BLaER1 treated with 17β-estradiol and CSF1 and Interleukin-3, amounts not matched to agents 10 nM and 100 nM (cell line): ENCODE results near the gene BCAP29.

Source experiments
- H3K27ac ChIP-seq, 11 experiments: shearing (Covaris generic); formaldehyde crosslinking; 2 replicates each; pipeline ENCODE4 v1.8.1; 2022
- H3K27me3 ChIP-seq, 11 experiments: shearing (Covaris generic); formaldehyde crosslinking; 2 replicates each; pipeline ENCODE4 v1.8.1; 2022
- H3K36me3 ChIP-seq, 11 experiments: shearing (Covaris generic); formaldehyde crosslinking; 2 replicates each; pipeline ENCODE4 v1.8.1; 2022
- H3K4me1 ChIP-seq, 10 experiments: shearing (Covaris generic); formaldehyde crosslinking; 2 replicates each; pipeline ENCODE4 v1.8.1; 2022
- H3K4me2 ChIP-seq, 11 experiments: shearing (Covaris generic); formaldehyde crosslinking; 2 replicates each; pipeline ENCODE4 v1.8.1; 2022
- H3K4me3 ChIP-seq, 10 experiments: shearing (Covaris generic); formaldehyde crosslinking; 2 replicates each; pipeline ENCODE4 v1.8.1; 2022
- H3K9ac ChIP-seq, 11 experiments: shearing (Covaris generic); formaldehyde crosslinking; 2 replicates each; pipeline ENCODE4 v1.8.1; 2022
- H3K9me3 ChIP-seq, 11 experiments: shearing (Covaris generic); formaldehyde crosslinking; replicated peaks in 1 of 11; 2 replicates each; pipeline ENCODE4 v1.8.1; 2022
- H4K20me1 ChIP-seq, 11 experiments: shearing (Covaris generic); formaldehyde crosslinking; 2 replicates each; pipeline ENCODE4 v1.8.1; 2022
- Cebpa-rat ChIP-seq, 11 experiments: shearing (Covaris generic); IDR thresholded peaks; 2 replicates each; pipeline ENCODE4 v1.8.1; 2022

Gene BCAP29

DNA sequence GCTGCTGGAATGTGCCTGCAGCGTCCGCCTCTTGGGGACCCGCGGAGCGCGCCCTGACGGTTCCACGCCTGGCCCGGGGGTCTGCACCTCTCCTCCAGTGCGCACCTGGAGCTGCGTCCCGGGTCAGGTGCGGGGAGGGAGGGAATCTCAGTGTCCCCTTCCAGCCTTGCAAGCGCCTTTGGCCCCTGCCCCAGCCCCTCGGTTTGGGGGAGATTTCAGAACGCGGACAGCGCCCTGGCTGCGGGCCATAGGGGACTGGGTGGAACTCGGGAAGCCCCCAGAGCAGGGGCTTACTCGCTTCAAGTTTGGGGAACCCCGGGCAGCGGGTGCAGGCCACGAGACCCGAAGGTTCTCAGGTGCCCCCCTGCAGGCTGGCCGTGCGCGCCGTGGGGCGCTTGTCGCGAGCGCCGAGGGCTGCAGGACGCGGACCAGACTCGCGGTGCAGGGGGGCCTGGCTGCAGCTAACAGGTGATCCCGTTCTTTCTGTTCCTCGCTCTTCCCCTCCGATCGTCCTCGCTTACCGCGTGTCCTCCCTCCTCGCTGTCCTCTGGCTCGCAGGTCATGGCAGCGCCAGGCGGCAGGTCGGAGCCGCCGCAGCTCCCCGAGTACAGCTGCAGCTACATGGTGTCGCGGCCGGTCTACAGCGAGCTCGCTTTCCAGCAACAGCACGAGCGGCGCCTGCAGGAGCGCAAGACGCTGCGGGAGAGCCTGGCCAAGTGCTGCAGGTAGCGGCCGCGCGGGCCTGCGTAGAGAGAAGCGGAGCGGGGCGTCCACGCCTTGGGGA lies 81.2 kb downstream of the BCAP29 start:
- H3K4me3 ChIP-seq: no peak overlapping the region
- H3K27ac ChIP-seq: no peak overlapping the region
- no peak overlapping the region for H3K9ac ChIP-seq
- H4K20me1 ChIP-seq: no peaks in the 10 kb centered on the region
- H3K36me3 ChIP-seq: peaks cover 0 to 4% (median 0%) of the 10 kb centered on the region in 11 experiments; a peak in 1 of 22 replicates
- peaks cover 18 to 21% (median 20%) of the 10 kb centered on the region in 11 experiments for H3K9me3 ChIP-seq
- no peak for TF ChIP-seq Cebpa-rat (IDR thresholded peaks at IDR 0.05)
- H3K4me1 ChIP-seq: peaks cover 0 to 6% (median 0%) of the 10 kb centered on the region in 10 experiments; a peak in 3 of 20 replicates
- no peaks in the 10 kb centered on the region for H3K27me3 ChIP-seq
- H3K4me2 ChIP-seq: no peak overlapping the region

DNA sequence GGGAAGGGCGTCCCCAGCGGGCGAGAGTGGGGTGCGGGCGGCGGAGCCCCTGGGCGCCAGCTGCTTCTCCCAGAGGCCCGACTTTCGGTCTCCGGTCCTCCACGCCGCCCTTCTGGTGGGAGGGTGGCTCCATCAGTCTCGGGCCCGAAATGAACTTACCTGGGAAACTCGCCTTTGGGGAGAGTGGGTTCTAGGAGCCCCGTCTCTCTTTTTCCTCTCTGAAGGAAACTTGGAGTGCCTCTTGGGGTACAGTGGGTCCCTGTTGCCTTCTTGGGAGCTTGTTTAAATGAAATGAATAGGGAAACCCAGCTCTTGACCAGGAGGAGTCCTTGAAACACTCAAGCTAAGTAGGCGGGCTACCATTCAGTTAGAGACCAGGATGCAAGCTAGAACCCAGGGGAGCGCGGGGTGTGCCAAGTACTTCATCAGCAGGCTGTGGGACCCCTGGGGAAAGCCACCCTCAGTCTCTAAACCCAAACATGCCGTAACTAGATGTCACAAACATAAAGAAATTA lies 81.9 kb downstream of the BCAP29 start:
- Histone ChIP-seq H4K20me1 (no peaks in the 10 kb centered on the region), H3K4me3 (no peak overlapping the region), H3K4me2 (no peak overlapping the region), H3K36me3 (peaks cover 0 to 4% (median 0%) of the 10 kb centered on the region in 11 experiments; a peak in 1 of 22 replicates), H3K9ac (no peak overlapping the region), H3K4me1 (peaks cover 0 to 6% (median 0%) of the 10 kb centered on the region in 10 experiments; a peak in 3 of 20 replicates), H3K9me3 (peaks cover 18 to 21% (median 20%) of the 10 kb centered on the region in 11 experiments), H3K27me3 (no peaks in the 10 kb centered on the region), H3K27ac (no peak overlapping the region)
- TF ChIP-seq Cebpa-rat (IDR thresholded peaks at IDR 0.05): no peak

DNA sequence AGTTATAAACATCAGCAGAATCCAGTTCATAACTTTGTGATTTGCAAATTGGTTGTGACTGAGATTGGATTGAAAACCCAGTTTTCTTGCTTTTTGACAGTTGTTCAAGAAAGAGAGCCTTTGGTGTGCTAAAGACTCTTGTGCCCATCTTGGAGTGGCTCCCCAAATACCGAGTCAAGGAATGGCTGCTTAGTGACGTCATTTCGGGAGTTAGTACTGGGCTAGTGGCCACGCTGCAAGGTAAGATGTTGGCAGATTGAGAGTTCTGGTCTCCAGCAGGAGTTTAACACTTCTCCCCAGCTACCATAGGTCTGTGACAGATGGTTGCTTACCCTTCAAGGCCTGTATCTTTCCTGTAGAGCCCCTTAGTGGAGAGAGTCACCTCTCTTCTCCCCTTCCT lies 83.2 kb downstream of the BCAP29 start:
- Histone ChIP-seq H3K4me3 (no peak overlapping the region), H3K27ac (no peak overlapping the region), H4K20me1 (no peaks in the 10 kb centered on the region), H3K27me3 (no peaks in the 10 kb centered on the region), H3K4me1 (peaks cover 0 to 6% (median 0%) of the 10 kb centered on the region in 10 experiments; a peak in 3 of 20 replicates), H3K9me3 (peaks cover 18 to 21% (median 20%) of the 10 kb centered on the region in 11 experiments), H3K9ac (no peak overlapping the region), H3K4me2 (no peak overlapping the region), H3K36me3 (peaks cover 0 to 4% (median 0%) of the 10 kb centered on the region in 11 experiments; a peak in 1 of 22 replicates)
- no peak for TF ChIP-seq Cebpa-rat (IDR thresholded peaks at IDR 0.05)

DNA sequence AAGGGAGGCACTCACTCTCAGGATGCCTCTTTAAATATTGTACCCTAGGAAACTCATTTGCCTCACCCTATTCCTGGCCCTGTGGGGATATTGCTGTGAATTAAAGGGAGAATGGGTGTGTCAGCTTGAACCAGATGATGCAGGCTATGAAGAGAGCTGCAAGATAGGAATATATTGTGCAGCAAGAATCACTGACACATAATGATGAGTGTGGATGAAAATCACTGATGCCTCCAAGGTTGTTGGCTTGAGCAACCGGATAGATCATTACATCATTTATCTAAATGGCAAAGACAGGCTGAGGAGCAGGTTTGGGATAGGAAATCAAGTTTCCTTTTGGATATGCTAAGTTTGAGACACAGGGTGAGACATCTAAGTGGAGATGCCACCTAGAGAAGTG lies 86.7 kb downstream of the BCAP29 start:
- Histone ChIP-seq H3K27me3 (no peaks in the 10 kb centered on the region), H3K27ac (no peak overlapping the region), H3K4me1 (peaks cover 0 to 13% (median 0%) of the 10 kb centered on the region in 10 experiments; a peak in 3 of 20 replicates), H3K4me3 (no peak overlapping the region), H3K9ac (no peak overlapping the region), H4K20me1 (no peaks in the 10 kb centered on the region), H3K36me3 (no peaks in the 10 kb centered on the region), H3K9me3 (peaks cover 3 to 6% (median 4%) of the 10 kb centered on the region in 11 experiments), H3K4me2 (no peak overlapping the region)
- no peak for TF ChIP-seq Cebpa-rat (IDR thresholded peaks at IDR 0.05)

DNA sequence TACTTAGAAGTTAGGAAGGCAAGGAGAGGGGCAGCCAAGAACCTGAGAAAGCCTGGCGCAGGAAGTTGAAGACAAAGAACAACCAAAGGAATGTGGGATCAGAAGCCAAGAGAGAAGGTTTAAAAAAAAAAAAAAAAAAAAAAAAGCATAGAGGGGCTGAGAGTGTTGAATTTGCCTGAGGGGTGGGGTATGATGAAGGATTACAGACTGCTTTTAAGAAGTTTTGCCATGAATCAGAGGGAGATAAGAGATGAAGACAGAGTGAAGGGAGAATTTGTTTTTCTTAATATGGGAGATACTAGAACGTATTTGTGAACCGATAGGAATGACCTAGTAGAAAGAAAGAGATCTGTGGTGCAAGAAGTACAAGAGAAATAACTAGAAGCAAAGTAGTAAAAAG lies 87.3 kb downstream of the BCAP29 start:
- Histone ChIP-seq H3K36me3 (no peaks in the 10 kb centered on the region), H3K4me2 (no peak overlapping the region), H3K9ac (no peak overlapping the region), H3K4me1 (peaks cover 0 to 13% (median 0%) of the 10 kb centered on the region in 10 experiments; a peak in 3 of 20 replicates), H4K20me1 (no peaks in the 10 kb centered on the region), H3K9me3 (peaks cover 0 to under 1% (median 0%) of the 10 kb centered on the region in 11 experiments; a peak in 1 of 22 replicates), H3K27me3 (no peaks in the 10 kb centered on the region), H3K4me3 (no peak overlapping the region), H3K27ac (no peak overlapping the region)
- TF ChIP-seq Cebpa-rat (IDR thresholded peaks at IDR 0.05): no peak

DNA sequence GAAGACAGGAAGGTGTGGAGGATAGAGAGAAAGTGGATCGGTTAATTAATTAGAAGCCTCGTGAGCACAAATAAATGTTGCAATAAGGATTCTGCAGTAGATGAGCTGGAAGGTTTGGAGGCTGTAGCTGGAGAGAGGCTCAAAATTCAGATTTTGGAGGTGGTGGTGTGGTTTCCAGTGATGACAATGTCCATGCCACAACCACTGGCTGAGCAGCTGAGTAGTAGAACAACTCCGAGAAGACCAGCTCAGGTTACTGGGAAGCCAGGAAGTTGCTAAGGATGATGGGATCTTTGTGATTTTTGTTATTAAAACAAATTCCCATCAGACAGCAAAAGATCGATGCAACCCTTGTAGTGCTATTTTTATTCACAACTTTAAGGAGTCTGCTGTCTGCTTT lies 88.2 kb downstream of the BCAP29 start:
- no peaks in the 10 kb centered on the region for H3K9me3 ChIP-seq
- no peak overlapping the region for H3K4me3 ChIP-seq
- peaks cover 0 to 13% (median 0%) of the 10 kb centered on the region in 10 experiments; a peak in 3 of 20 replicates for H3K4me1 ChIP-seq
- H3K36me3 ChIP-seq: no peaks in the 10 kb centered on the region
- no peak overlapping the region for H3K9ac ChIP-seq
- no peaks in the 10 kb centered on the region for H3K27me3 ChIP-seq
- H3K4me2 ChIP-seq: no peak overlapping the region
- H4K20me1 ChIP-seq: no peaks in the 10 kb centered on the region
- H3K27ac ChIP-seq: no peak overlapping the region
- TF ChIP-seq Cebpa-rat (IDR thresholded peaks at IDR 0.05): no peak
